Lung (tissue), 12 donors: ENCODE measurements around the gene TANC1. TPM values are rescaled to one million over a fixed set of nuclear protein-coding genes. Genes with fewer than 3 reads are reported as not detected.
A peak's percentile ranks its signal among the peaks of the same experiment; 100 is the strongest.

Source experiments
- ATAC-seq: fragments of 200-7000 bp; cut with Tn5 transposase; one replicate; pipeline ENCODE4 v1.9.1; 2020; ENCODE audit warnings: moderate number of reproducible peaks; ENCODE audit not compliant: insufficient read depth, low FRiP score
- DNase-seq, 3 donors: peaks; one replicate each; pipeline ENCODE4 v3.0.0-alpha.2; 2013 to 2017
- H3K27ac ChIP-seq, 2 donors: one replicate each; pipeline ENCODE4 v1.5.1; 2013; ENCODE audit warnings: mild to moderate bottlenecking in 2 of 2, moderate library complexity in 2 of 2, control low read depth in 1 of 2, inconsistent platforms in 1 of 2, low read depth in 1 of 2, low read length in 1 of 2
- H3K27me3 ChIP-seq, 3 donors: one replicate each; pipeline ENCODE4 v1.5.1; 2013; ENCODE audit warnings: low read length in 2 of 3; ENCODE audit not compliant: control insufficient read depth in 3 of 3, insufficient read depth in 3 of 3
- H3K36me3 ChIP-seq, 4 donors: one replicate each; pipeline ENCODE4 v1.5.1; 2013; ENCODE audit warnings: low read length in 4 of 4, mild to moderate bottlenecking in 1 of 4, moderate library complexity in 1 of 4; ENCODE audit not compliant: control insufficient read depth in 4 of 4, insufficient read depth in 4 of 4
- H3K4me1 ChIP-seq, 5 donors: one replicate each; pipeline ENCODE4 v1.5.1; 2013; ENCODE audit warnings: low read length in 5 of 5, mild to moderate bottlenecking in 2 of 5, moderate library complexity in 1 of 5; ENCODE audit not compliant: control insufficient read depth in 5 of 5, insufficient read depth in 5 of 5
- H3K4me3 ChIP-seq: one replicate; pipeline ENCODE4 v1.5.1; 2013; ENCODE audit warnings: mild to moderate bottlenecking, control low read depth, moderate library complexity
- H3K9ac ChIP-seq, 2 donors: one replicate each; pipeline ENCODE4 v1.5.1; 2013; ENCODE audit warnings: low read length in 2 of 2, control low read depth in 1 of 2; ENCODE audit not compliant: insufficient read depth in 1 of 2
- H3K9me3 ChIP-seq, 4 donors: one replicate each; pipeline ENCODE4 v1.5.1; 2013; ENCODE audit warnings: low read length in 3 of 4, mild to moderate bottlenecking in 1 of 4, moderate library complexity in 1 of 4; ENCODE audit not compliant: control insufficient read depth in 4 of 4, insufficient read depth in 3 of 4
- CTCF ChIP-seq: IDR thresholded peaks from 2 replicates; pipeline ENCODE4 v1.5.1; 2012; ENCODE audit warnings: mild to moderate bottlenecking; ENCODE audit errors: control extremely low read depth, extremely low read depth
- WGBS, 2 donors: extraction: QIAGEN DNeasy Blood & Tissue Kit; methylation state at CpG; one replicate each; pipeline ENCODE4 v1.1.7; 2013; 5-methylcytosine and 5-hydroxymethylcytosine counted together
- polyA plus RNA-seq, 2 donors: library from polyadenylated mRNA; stranded (reverse); fragments of 200-250 nt; gene quantifications; one replicate each; pipeline ENCODE4 v1.2.1, GENCODE V29; 2013
- total RNA-seq, 2 donors: library from RNA; depleted of rRNA in 1 of 2; stranded (reverse); fragments of >200 nt in 1 of 2; gene quantifications; one replicate each; pipeline ENCODE4 v1.2.1, GENCODE V29; 2014 to 2021
- donor health status: control.
- donor health status: control.
- donor health status: Bipolar disorder and iron deficiency.
- donor health status: healthy.
- donor health status: DM: yes; HTN: yes; CAD: no.

The TANC1 gene
- total and polyA plus RNA-seq, 4 donors: 14.3 to 99.5 (median 37.3) TPM

DNA sequence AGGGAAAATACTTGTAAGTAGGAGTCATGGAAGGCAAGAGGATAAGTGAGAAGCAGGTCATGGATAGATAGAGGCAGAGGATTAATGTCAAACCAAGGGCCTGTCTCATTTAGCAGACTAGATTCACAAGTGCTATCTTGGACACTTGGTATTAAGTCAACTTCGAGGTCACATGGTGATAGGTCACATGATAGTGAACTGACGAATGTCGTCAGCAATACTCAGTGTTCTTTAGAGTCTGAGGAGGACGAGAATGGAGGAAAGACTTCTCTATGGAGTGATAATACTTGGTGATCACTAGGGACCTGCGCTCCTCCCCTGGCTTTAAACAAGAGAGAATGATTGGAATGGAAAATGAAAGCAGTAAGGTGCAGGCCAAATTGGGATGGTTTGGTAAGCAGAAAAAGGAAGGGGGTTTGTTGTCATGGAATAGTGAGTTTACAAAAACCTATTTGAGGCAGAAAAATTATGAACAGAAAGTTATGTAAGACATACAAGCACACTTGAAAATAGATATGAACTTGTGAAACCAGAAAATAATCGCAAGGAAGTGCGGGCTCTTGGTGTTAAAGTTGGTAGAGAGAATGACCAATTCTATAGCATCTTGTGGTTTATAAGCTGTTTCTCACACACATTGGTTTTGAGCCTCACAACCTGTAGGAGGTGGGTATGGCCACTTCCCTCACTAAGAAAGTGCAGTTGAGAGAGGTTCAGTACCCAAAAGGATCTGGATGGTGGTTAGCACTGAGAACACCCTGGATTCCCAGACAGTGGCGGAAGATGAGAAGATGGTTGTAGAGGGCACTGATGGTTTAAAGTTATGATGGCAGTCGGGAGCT is 176.6 kb downstream of the TANC1 start:
- no peaks in the 10 kb centered on the region for H3K27me3 ChIP-seq
- DNase-seq (no peak), ATAC-seq (no peak)
- H3K4me1 ChIP-seq: peaks cover 10 to 54% (median 12%) of the 10 kb centered on the region in 5 donors
- H3K27ac ChIP-seq: peak overlapping the region in 1 of 2 donors; percentile 84
- no peaks in the 10 kb centered on the region for H3K9me3 ChIP-seq
- no peak for TF ChIP-seq CTCF
- peaks cover 0 to 14% (median 3%) of the 10 kb centered on the region in 4 donors for H3K36me3 ChIP-seq
- no peak overlapping the region for H3K9ac ChIP-seq
- 87 to 91% methylated on average over 9 of the region's 9 CpGs for WGBS, 2 donors
- no peak overlapping the region for H3K4me3 ChIP-seq

DNA sequence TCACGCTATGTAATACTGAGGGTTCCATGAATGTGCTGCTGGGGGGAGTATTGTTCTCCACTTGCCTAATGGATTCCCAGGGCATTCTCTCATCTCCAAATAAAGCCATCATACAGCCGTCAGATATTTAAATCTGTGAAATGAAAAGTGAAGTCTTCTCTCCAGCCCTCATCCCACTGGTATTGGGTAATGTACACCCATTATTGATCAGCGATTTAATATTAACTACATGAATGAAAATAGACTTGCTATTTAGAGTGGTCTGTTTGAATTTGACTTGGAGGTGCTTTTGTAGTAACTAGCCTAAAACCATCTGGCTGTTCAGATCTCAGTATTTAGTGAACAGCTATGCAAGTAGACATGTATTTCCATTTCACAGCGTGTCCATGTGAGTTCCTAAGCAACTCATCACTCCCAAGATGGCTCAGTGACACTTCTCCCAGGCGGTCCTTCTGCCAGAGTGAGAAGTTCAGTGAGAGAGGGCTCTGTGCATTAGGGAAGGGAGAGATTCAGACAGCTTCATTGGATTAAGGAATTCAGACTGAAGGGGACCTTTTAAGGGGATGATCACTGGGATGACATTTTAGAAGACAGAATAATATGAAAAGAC is 177.4 kb downstream of the TANC1 start:
- no peak overlapping the region for H3K4me3 ChIP-seq
- TF ChIP-seq CTCF: no peak
- peak overlapping the region in 1 of 2 donors; percentile 84 for H3K27ac ChIP-seq
- no peak for ATAC-seq
- H3K4me1 ChIP-seq: peaks cover 15 to 48% (median 18%) of the 10 kb centered on the region in 5 donors
- H3K9ac ChIP-seq: no peak overlapping the region
- no peaks in the 10 kb centered on the region for H3K27me3 ChIP-seq
- no peaks in the 10 kb centered on the region for H3K9me3 ChIP-seq
- WGBS, 2 donors: 94 to 96% methylated on average over 5 of the region's 5 CpGs
- DNase-seq: no peak
- H3K36me3 ChIP-seq: peaks cover 5 to 20% (median 6%) of the 10 kb centered on the region in 4 donors

DNA sequence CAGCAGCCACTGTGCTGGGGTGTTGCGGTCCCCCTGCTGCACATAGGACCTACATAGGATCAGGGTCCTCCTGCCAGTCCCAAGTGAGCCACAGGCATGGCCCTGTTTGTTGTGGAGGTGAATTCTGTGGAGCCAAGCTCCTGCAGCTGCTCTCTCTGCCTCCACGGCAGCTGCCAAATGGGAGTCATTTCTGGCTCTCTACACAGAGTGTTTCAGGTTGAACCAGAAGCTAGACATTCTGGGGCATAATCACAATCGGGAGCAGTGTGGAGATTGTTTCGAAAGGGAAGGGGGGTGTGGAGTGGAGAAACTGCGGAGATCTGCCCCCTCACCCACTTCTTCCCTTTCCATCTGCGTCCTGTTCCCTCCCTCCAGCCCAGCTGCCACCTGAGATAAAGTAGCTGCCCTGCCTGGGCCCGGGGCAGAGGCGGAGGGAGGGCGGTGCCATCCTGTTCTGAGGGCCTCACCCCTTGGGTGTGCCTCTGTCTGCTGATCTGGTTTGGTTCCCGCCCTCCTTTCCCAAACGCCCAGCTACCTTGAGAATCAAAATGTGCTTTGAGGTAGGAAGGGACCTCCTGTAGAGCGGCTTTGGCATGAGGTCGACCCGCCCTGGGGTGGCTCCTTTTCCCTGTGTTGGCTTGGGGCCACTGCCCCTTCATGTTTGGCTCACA is 178.7 kb downstream of the TANC1 start:
- Histone ChIP-seq H3K27me3 (no peaks in the 10 kb centered on the region), H3K36me3 (peaks cover 8 to 29% (median 13%) of the 10 kb centered on the region in 4 donors), H3K27ac (peak overlapping the region; percentile 66 to 84), H3K4me3 (no peak overlapping the region), H3K9ac (peak overlapping the region; percentile 9 to 29), H3K9me3 (no peaks in the 10 kb centered on the region), H3K4me1 (peaks cover 17 to 39% (median 27%) of the 10 kb centered on the region in 5 donors)
- DNase-seq (peak in 1 of 3 donors; percentile 63), ATAC-seq (peak; percentile 71)
- WGBS, 2 donors: 17 to 29% methylated on average over 14 of the region's 14 CpGs
- no peak for TF ChIP-seq CTCF
